ENCODE measurements around the gene SND1.

SND1 gene

DNA sequence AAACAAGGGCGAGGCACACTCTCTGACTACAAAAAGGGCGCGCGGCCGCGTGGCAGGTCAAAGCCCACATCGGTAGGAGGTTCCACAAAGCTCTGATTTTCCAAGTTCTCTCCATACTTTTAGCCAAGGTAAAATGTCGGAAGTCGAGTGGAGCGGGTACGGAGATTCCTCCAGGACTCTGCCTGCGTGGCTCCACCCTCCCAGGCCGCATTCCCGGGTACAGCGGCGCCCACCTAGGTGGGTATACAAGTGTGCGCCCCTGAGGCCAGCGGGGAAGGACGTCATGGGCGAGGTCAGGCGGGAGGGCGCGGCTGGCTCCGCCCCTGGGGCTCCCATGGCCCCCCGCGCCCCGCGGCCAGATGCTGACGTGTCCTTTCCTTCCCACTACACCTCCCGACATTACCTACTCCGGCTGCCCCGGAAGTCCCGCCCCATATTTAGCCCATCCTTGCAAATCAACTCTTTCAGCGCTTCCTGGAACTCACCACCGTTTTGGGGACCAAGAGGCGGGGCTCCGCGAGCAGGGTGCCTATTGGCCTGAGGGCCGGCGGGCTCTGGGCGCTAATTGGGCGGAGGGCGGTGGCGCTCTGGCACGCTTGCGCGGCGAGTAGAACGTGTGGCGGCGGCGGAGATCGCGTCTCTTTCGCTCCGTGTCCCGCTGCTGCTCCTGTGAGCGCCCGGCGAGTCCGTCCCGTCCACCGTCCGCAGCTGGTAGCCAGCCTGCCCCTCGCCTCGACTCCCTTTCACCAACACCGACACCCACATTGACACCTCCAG lies at the start of gene SND1:
TSS of gene SND1 (plus strand) at position 639 of the 777 bp plus-strand sequence. CDS start 180 bp downstream, outside the sequence.
- peak; percentile 98 for DNase-seq

DNA sequence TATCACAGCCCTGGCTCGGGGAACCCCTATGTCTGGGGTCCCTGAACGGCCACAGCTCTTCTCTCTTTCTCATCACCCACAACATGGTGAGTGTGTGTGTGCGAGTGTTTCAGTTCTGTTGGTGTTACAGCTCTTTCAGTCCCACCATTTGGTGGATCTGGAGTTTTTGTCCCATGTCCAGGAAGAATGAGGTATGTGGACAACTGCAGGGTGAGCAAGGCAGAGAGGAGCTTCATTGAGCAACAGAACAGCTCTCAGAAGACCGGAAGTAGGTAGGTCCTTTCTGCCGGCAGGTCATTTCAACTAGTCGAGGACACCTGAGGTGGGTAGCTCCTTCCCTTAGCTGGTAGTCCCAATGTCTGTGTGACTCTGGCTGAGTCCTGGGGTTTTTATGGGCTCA lies 43.5 kb upstream of the SND1 start:
- no peak for DNase-seq

DNA sequence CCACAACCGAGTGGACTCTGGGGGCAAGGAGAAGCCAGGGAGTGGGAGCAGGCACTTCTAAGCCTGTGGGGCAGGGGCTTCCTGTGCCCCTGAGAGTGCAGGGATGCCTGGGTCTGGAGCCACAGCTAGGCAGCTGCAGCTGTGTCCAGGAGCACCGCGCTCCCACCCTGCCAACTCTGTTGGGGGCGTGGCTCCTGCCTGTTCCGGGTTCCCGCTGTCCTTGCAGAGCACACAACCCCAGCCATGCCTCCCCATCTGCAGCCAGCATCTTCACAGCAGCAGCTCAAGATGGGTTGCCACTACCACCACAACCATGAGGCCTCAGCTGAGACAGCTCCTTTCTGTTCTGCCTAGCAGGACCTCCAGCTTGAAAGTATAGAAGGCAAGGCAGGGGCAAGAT lies 42.7 kb upstream of the SND1 start:
- no peak for DNase-seq

DNA sequence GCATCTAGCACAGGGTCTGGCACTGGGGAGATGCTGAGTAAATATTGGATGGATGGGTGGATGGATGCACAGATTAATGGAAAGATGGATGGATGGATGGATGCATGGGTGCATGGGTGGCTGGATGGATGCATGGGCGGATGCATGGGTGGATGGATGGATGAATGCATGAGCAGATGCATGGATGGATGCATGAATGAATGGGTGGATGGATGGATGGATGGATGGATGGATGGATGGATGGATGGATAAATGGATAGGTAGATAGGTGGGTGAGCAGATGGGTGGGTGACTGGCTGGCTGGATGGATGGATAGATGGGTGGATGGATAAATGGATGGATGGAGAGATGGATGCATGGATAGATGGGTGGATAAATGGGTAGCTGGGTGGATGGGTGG lies 39.7 kb upstream of the SND1 start:
- no peak for DNase-seq

DNA sequence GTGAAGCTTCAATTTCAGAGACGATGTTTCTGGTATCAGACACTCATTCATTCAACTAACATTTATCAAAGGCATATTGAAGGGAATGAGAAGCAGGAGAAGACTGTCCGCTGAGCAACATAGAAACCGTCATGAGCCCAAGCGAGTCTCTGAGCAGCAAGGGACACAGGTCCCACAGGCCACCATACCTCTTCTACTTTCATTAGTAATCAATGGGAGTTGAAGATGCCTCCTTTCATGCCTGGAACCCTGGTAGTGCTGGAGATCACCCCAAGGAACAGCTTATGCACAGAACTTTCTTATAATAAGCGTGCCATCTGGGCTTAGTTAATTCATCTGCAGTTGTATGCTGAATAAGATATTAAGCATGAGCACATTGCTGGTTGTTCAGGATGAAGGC lies 35.3 kb upstream of the SND1 start:
- DNase-seq: no peak

DNA sequence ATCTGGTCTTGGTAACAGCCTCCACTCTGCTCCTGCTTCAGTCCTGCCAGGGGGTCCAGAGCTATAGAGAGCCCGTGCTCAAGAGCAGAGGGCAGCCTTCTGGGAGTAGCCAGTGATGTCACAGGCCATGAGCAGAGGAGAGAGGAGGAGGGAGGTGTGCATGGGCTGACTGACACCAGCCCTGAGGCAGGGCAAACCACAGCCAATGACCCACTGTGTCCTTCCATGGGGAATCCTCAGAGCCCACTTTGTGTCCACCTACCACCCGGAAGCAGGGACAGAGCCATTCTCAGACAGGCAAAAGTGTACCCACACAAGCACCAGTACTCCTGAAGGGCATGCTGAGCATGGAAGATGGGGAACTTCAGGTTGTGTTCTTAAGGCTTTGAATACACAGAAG lies 34.0 kb upstream of the SND1 start, which contains the start of gene PAX4:
TSS of gene PAX4 (minus strand) at position 101 of the 400 bp plus-strand sequence. CDS start 2,214 bp downstream, outside the sequence.
- DNase-seq: no peak

DNA sequence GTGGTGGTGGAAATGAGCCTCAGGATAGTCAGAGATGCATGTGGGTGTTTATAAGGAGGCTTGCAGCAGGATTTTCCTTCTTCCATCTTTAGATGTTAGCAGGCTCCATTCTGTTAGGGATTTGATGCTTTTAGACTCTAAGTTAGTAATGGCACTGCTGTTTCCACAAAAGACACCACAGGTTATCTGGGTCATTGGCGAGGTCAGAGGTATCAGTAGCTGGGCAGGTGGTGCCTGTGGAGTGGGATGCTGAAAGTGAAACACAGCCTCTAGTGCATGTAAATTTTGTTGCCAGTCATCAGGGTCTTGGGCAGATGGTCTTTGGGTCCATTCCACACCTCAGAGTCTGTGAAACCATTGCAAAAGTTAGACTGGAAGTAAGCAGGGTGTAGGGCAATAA lies 33.2 kb upstream of the SND1 start:
- DNase-seq: no peak

DNA sequence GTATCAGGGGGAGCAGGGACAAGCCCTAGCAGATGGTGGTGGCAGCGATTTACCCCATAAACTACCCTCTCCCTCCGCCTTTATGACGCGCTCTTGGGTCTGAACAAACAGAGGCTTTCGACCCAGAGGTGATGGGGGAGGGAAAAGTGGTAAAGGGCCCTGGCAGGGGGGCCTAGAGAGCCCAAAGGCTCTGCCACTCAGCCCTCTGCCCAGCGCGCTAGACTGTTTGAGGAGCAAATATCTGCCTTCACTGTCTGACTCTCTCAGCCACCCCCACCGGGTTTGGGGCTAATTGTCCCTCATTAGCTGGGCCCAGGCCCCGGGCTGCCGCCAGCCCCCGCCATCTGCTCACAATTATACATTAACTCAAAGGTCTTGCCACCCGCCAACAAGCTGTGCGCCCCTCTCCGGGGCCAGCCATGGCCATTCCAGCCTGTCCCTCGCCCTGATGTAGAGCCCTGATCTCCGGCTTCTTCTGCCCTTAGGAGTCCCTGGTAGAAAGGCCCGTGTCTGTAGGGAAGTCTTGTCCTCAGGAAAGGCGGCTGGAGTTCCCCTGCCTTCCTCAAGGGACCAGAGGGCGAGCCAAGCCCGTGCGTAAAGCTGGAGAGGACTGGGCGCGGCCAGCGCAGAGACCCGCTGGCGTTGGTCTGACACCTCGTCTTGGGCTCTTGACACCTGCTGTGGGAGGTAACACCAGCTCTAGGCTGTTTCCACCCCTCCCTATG lies 32.2 kb upstream of the SND1 start:
- no peak for DNase-seq

DNA sequence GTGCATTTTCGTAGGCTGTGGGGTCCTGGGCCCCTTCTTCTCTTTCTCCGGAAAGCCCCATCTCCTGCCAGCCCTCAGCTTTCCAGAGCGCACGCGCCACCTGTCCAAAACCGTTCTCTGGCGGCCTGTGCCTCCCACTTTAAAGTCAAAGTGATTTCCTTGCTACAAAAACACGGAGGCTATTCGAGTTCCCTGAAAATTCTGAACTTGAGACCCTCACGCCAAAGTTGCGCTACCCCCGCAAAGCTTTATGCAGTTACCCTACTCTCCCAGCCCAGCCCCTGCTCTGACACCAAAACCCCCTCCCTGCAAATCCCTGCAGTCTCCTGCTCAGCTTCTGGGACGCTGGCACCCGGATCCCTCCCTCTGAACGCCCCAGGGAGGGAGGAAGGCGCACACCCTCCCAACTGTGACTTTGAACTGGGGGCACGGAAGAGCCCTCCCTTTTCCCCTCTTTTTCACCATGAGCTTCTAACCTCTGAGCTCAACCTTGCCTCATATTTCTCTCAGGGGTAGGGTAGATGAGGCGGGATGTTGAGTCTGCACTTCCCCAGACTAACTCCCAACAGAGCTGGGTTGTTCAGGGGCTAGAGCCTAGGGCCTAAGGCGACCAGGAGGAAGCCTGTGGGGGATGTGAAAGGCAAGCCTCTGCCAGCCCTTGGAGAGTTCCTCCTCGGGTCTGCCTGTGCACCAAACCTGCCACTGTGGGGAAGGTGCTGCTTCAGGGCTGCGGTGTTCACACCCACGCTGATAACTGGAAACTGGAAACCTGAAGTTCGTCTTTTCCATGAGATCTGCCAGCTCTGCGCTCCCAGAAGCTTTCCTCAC lies 31.4 kb upstream of the SND1 start:
- no peak for DNase-seq

DNA sequence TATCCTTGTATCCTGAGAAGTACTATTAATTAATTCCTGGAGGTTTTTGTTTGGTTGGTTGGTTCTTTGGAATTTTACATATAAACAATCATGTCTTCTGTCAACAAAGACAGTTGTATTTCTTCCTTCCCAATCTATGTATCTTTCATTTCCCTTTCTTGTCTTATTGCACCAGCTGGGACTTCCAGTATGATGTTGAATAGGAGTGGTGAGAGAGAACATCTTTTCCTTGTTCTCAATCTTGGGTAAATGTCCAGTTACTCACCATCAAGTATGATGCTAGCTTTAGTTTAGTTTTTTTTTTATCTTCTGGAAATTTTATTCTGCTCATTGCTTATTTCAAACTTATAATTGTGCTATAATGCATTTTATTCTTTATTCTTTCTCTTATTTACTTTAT lies 26.7 kb upstream of the SND1 start:
- DNase-seq: no peak

DNA sequence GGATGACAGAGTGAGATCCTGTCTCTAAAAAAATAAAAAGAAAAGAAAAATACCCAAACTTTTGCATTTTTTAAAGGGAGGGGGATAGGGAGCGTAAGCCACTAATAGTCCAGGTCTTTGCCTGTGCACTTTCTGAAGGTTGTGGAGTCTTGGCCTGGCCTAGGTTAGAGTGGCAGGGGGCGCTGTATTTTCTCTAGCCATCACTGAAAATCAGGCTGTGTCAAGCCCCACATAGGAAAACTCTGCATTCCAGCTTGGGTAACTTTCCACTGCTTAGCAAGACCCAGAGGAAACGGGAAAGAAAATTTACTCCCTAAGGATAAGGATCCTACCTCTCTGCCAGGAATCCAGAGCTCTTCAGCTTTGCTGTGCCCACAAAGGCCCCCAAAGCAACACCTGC lies 23.5 kb upstream of the SND1 start:
- DNase-seq: no peak

DNA sequence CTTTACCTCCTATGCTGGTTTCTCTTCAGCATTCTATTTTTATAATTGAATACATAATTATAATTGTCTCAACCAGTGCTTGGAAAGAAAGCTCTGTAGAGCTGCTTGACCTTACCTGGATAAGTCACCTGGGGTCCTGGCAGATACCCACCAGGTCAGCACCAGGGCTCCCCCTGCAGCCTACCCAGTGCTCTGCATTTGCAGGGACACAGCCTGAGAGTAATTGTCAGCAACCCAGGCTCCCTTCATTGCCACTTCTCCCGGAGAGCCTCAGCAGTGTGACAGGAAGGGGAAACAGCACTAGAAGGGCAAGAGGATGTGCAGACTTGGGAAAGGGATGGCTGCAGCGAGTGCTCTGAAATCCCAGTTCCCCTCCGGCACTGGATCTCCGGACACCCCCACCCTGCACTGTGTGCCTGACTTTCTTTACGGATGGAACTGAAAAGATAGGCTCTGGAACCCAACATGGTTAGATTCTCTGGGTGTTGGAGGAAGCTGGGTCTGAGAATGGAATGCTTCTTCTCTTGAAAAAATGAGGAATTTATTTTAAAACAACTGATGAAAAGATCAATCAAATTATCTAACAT lies 22.6 kb upstream of the SND1 start:
- peak; percentile 39 for DNase-seq

DNA sequence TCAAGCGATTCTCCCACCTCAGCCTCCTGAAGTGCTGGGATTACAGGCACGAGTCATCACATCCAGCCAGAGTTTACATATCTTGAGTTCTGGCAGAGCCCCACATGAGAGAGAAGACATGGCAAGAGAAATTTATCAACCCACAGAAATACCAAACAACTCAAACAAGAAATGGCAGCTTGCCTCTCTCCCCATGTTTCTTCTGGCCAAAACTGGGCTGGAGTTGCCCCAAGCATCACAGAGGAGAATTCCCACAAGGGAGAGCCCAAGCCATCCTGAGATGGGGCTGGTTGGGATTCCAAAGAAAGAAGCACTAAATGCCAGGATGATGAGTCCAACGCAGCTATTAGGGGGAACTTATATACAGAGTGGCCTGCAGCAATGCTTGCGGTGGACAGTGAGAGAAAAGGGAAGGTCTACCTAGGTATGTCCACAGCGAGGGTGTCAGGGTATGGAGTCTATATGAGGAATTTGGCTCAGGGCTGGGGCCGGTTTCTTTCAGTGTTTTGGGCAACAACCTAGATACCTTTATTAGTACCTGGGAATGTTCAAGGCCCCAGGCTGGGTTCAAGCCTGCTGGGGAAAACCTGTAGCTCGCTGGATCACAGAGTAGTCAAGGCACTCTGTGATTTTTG lies 19.6 kb upstream of the SND1 start:
- no peak for DNase-seq

DNA sequence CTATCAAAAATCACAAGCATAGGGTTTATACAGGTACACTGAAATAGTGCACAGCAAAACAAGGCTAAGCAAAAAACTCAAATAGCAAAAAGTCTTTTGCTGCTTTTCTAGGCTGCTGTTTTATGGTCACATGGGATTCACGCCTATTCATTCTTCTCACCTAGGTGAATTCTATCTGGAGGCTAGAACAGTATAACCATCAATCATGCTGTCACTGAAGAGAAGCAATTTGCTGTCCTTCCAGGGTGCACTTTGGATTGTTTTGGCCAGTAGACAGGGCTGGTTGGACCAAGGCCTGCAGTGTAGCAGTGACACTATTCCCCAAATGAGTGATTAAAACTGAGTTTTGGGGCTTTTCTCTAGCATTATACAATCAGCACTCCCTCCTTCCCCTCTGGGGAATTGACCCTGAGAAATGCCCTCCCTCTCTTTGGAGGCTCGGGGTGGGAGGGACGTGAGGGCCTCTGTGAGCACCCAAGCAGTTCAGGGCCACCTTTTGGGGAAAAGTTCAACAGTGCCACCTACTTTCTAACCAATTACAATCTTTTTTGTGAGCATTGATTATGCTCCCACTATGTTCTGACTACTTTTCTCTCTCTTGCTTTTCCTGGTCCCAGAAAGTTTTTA lies 16.2 kb upstream of the SND1 start:
- no peak for DNase-seq

DNA sequence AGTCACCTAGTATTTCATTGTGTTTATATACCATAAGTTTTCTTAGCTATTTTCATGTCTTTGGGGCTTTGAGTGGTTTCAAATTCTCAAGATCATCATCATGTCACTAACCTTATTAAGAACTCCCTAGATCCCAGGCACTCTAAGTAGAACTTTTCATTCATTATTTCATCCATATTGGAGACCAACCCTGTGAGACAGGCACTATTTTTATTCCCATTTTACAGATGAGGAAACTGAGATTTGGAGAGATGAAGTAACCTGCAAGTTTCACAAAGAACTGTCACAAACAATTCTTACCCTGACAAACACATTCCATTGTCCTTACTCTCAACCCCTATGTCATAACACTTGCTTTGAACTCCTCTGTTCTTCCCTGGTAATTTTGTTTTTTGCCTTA lies 13.8 kb upstream of the SND1 start:
- no peak for DNase-seq

DNA sequence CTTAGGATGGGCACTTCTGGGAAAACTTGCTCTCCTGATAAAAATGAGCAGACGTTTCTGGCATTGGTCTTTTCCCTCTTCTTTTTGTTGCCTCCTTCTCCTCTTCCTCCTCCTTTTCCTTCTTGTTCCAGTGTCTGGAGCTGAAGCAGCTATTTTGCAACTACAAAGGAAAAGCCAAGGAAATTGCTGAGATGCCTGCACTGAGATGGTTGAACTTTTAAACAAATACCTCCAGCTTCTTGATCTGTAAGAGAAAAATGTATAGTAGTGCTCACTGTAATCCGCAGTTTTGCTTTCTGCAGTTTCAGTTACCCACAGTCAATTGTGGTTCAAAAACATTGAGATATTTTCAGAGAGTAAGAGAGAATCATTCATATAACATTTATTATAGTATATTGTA lies 7.5 kb upstream of the SND1 start:
- DNase-seq: no peak

DNA sequence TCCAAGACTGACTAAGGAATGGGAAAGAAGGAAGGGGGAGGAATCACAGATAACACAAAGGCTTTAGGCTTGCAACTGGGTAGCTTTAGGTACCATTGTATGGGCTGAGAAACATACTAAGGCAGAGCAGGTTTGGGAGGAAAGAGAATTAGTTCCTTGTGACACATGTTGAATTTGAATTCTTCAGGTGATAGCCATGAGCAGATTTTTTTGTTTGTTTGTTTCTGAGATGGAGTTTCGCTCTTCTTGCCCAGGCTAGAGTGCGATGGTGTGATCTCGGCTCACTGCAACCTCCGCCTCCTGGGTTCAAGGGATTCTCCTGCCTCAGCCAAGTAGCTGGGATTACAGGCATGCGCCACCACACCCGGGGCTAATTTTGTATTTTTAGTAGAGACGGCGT lies 4.4 kb upstream of the SND1 start:
- no peak for DNase-seq

DNA sequence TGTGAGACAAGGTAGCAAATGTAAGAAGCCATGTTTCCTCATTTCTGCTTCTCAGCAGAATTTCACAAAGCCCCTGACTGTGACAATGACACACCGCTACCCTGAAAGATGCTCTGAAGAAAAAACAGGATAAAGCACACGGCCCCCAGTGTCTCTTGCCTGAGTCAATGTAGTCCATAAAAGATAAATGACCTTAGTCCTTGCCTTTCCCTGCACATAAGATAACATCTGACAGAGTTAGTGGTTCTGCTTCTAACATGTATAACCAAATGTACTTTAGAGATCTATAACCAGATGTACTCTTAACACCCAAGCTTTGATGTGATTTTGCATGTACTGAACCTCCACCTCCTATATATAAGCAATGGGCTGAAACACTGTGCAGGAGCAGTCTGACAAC lies 3.0 kb upstream of the SND1 start:
- DNase-seq: no peak

DNA sequence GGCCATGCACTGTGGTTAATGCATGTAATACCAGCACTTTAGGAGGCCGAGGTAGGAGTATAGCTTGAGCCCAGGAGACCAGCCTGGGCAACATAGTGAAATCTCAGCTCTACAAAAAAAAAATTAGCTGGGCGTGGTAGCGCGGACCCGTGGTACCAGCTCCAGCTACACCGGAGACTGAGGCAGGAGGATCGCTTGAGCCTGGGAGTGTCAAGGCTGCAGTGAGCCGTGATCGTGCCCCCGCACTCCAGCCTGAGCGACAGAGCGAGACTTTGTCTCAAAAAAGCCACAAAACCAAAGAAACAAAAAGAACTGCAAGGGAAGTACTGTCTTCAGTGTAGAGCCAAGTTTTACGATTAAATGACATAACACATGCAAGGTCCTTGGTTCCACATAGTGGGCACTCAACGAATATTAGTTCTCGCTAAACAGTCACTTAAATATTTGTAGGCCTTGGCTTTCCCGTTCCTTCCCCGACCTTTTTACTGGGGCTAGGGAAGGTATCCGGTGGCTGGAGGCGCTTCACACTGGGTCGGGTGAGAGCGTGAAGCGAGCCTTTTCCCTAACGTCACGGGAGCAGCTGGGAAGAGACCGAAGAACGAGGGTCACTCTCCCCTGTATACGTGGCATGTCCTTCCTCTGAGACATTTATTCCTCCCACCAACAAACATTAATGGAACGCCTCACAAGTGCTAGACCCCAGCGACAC lies 993 bp upstream of the SND1 start:
- no peak for DNase-seq

DNA sequence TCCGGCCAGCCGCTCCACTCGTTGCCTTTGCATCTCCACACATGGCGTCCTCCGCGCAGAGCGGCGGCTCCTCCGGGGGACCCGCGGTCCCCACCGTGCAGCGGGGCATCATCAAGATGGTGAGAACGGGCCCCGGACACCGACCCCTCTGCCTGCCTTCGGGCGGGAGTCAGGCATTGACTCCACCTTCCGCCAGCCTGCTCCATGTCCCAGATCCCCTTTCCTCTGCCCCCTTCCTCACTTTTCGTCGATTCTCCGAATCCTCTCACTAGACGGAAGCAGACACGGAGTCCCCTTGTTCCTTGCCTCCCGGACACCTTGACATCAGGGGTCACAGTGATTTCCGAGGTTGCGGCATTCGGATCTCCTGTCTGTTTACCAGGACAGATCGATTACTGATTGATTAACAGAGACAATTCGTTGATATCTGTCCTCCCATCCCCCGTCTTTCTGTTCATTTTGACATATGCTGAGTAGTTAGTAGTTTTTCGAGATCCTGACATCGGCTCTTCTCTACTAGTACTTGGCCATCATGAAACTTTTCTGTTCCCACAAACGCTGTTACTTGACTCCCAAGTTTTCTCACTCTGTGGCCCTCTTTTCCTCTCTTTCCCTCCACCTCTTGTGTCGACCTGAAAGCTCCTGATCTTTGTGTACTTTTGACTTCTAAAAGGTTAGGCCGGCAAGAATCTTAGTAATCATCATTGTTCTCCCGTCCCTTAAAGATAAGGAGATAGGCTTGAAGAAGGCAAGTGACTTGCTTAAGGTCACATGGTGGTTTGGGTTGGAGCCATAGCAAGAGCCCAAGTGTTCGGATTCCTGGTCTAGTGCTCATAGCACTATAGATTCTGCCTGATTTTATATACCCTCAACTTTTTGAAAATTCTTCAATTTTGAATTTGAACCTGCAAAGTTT lies 597 bp downstream of the SND1 start:
- DNase-seq: no peak

All from stimulated activated CD4-positive, alpha-beta T cell treated with anti-CD3 and anti-CD28 coated beads, Interleukin-4, amount 100 ng/mL, for 1 hour (primary cell).